SU-DHL-6 (cell line): Measurements from ENCODE around the gene EIF2S1.

ENCODE experiments used
- CTCF ChIP-seq: fragments of 200-600 bp; sonication (generic); IDR thresholded peaks from one replicate; pipeline ENCODE4 v1.5.1; 2017; ENCODE audit warnings: antibody characterized with exemption, mild to moderate bottlenecking, low read length, moderate library complexity; ENCODE audit not compliant: insufficient read depth, poor library complexity, severe bottlenecking
- EZH2phosphoT487 ChIP-seq: fragments of 200-600 bp; sonication (generic), shearing (Covaris generic); conservative IDR thresholded peaks from 2 replicates; pipeline ENCODE4 v1.6.1; 2018; ENCODE audit warnings: mild to moderate bottlenecking, antibody characterized with exemption, low read length, moderate library complexity, mixed read lengths

DNA sequence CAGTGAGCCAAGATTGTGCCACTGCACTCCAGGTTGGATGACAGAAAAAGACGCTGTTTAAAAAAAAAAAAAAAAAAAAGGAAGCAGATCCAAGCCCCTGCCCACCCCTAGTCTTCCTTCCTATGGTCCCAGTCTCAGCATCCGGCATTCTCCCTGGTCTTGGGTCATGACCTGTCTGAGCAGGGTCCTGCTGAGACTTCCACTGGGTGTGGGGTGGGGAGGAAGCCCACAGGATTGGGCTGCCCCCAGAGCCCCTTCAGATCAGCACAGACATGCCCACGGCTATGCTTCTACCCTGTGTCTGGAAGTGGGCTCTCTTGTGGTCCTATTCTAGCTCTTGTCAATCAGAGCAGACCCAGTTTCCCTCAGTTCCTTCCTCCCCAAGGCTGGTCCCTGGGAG, 64.4 kb downstream of the EIF2S1 start:
- TF ChIP-seq CTCF: no peak
- TF ChIP-seq EZH2phosphoT487: no peak
